DMS53 treated with DMSO at 0.1 percent for 48 hours (cell line): ENCODE data around the gene NFE2L3.
"Not testable (repeated sequence)": the region's sequence is repeated elsewhere in the genome, so short reads cannot be mapped to it uniquely, and the experiment has no call there.

Source experiments
- DNase-seq: peaks from one replicate; lab custom pipeline; 2025; ENCODE audit not compliant: unreplicated experiment; lab: John Stamatoyannopoulos, UW

Gene NFE2L3, protein sequence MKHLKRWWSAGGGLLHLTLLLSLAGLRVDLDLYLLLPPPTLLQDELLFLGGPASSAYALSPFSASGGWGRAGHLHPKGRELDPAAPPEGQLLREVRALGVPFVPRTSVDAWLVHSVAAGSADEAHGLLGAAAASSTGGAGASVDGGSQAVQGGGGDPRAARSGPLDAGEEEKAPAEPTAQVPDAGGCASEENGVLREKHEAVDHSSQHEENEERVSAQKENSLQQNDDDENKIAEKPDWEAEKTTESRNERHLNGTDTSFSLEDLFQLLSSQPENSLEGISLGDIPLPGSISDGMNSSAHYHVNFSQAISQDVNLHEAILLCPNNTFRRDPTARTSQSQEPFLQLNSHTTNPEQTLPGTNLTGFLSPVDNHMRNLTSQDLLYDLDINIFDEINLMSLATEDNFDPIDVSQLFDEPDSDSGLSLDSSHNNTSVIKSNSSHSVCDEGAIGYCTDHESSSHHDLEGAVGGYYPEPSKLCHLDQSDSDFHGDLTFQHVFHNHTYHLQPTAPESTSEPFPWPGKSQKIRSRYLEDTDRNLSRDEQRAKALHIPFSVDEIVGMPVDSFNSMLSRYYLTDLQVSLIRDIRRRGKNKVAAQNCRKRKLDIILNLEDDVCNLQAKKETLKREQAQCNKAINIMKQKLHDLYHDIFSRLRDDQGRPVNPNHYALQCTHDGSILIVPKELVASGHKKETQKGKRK

DNA sequence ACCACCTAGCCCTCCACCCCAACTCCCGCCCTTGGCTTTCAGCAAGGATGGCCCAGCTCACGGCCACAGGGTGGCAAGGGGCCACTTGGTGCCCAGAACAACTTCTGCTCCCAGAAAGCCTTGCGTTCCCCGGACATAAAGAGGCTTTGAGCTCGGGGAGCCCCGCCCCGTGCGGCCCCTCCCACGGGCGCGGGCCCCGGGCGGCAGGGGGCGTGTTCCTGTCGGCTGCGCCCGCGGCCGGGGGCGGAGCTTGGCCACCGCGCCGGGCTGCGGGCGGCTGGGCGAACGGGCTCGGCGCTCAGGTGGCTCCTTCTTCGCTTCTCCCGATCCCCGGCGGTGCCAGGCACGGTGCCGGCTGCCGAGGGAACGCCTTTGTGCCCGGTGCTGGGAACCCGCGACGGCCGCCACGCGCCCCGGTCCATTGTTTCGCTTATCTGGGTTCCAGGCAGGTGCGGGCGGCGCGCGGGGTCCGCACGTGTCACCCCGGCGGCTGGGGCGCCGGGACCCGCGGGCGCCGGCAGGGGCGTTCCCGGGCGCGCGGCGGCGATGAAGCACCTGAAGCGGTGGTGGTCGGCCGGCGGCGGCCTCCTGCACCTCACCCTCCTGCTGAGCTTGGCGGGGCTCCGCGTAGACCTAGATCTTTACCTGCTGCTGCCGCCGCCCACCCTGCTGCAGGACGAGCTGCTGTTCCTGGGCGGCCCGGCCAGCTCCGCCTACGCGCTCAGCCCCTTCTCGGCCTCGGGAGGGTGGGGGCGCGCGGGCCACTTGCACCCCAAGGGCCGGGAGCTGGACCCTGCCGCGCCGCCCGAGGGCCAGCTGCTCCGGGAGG lies at the start of gene NFE2L3:
Gene NFE2L3 (plus strand): TSS at position 246 of the 829 bp plus-strand sequence. CDS start 301 bp downstream, at position 547.
- DNase-seq: peak; percentile 80

- DNase-seq: no peak
These were observed 48.4 kb upstream of the NFE2L3 start for GRCh38 chr7:26103596-26103995.

GRCh38 chr7:26105236-26105635 lies 46.8 kb upstream of the NFE2L3 start:
- no peak for DNase-seq

DNA sequence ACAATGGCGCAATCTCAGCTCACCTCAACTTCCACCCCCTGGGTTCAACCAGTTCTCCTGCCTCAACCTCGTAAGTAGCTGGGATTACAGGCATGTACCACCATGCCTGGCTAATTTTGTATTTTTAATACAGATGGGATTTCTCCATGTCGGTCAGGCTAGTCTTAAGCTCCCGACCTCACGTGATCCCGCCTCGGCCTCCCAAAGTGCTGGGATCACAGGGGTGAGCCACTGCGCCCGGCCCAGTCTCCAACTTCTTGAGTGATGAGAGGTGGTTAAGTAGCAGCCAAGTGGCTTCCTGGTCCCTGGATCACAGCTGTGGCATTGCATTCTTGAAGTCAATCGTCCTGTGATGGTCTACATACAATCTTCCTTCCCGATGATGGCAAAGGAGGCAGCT lies 46.1 kb upstream of the NFE2L3 start:
- DNase-seq: no peak

- no peak for DNase-seq
These were observed 39.7 kb upstream of the NFE2L3 start for GRCh38 chr7:26112203-26112740.

- DNase-seq: no peak
These were observed 36.3 kb upstream of the NFE2L3 start for GRCh38 chr7:26115650-26116049.

DNA sequence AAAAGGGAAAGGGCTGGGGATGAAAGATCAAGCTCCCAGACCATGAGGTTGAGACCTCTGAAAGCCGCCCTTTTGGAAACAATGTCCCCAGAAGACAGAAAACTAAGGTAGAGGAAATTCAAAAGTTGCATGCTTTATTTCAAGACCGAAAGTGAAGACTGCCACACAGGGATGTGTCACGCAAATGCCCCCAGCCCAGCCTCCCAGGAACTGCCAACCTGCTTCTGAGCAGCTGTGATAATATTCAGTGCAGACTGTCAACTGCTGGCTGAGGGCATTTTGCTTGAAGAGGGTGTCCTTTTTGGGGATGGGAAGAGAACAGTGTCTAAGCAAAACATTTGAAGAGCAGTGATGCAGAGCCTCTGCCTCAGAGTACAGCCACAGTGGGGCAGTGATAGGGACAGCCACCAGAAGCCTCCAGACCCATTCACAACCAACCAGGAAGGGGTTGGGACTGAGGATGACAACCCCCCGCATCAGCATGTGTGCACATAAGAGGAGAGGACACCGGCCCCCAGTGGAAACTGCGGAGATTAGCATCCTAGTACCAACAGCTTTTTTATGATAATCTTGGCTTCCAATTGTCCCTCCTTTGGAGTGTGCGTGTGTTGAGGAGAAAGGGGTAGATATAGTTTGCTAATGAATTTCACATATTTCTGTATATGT lies 34.7 kb upstream of the NFE2L3 start:
- no peak for DNase-seq

DNA sequence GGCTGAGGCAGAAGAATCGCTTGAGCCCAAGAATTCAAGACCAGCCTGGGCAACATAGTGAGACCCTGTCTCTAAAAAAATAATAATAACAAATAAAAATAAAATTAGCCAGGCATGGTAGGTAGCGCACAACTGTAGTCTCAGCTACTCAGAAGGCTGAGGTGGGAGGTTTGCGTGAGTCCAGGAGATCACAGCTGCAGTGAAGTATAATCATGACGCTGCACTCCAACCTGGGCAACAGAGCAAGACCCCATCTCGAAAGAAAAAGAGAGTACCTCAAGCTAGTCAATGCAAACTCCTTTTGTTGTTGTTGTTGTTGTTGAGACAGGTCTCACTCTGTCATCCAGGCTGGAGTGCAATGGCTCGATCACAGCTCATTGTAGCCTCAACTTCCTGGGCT lies 34.0 kb upstream of the NFE2L3 start:
- DNase-seq: no peak

DNA sequence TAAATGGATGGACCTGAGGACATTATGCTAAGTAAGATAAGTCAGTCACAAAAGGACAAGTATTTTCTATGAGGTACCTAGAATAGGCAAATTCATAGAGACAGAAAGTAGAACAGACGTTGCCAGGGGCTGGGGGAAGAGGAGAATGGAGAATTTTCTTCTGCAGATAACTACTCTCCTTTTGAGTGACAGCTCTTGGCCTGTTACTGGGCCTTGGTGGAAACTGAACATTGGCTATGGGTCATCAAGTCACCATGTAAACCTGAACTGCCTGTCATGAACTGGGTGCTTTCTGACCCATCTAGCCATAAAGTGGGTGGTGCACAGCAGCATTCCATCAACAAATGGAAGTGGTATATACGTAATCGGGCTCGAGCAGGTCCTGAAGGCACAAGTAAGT lies 29.3 kb upstream of the NFE2L3 start:
- DNase-seq: no peak

GRCh38 chr7:26124775-26125174 lies 27.2 kb upstream of the NFE2L3 start:
- not testable (repeated sequence) for DNase-seq

GRCh38 chr7:26127411-26127810 lies 24.6 kb upstream of the NFE2L3 start:
- peak; percentile 82 for DNase-seq

DNA sequence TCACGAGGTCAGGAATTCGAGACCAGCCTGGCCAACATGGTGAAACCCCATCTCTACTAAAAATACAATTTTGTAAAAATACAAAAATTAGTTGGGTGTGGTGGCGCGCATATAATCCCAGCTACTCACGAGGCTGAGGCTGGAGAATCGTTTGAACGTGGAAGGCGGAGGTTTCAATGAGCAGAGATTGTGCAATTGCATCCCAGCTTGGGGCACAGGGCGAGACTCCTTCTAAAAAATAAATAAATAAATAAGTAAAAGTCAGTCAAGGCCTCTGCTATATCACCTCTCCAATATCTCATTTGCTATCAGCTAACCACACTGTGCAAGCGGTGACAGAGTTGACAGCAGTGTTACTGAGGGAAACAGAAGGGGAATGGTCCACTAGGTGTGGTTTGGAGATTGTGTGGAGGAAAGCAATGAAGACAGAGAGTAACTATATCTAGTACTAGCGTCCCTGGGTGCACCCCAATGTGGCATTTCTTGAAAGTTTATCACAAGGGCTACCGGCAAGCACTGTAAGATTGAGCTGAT lies 20.9 kb upstream of the NFE2L3 start:
- DNase-seq: no peak

DNA sequence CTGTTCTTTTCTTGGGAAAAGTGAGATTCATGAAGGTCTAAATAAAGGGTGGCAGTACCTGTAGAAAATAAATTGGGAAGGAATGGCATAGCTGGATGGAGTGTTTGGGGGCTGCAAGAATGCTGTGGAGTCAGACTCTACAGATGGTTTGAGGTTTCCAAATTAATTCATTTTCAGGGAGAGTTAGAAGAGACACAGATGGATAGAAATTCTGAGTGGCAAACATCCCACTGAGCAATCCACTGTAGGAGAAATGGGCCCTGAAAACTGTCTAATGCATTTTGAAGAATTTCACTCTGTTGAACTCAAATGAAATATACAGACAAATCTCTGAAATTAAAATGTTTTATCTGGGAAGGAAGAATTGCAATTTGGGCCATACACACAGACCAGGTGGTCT lies 16.9 kb upstream of the NFE2L3 start:
- no peak for DNase-seq

GRCh38 chr7:26135551-26135950 lies 16.4 kb upstream of the NFE2L3 start:
- DNase-seq: no peak

DNA sequence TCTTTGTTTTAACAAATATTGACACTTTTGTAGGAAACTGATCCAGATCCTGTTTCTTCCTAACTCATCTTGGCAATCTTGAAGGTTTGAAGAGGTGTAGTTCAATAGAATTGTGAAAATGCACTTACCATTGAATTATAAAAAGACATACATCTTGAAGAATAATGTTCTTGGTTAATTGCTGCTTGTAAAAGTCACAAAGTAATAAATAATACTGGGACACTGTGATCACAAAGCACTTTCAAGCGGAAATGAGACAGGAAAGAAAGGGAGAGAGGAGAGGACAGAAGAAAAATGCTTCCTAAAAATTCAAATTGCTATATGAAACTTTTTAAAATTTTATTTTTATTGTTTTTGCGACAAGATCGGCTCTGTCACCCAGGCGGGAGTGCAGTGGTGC lies 15.2 kb upstream of the NFE2L3 start:
- no peak for DNase-seq

DNA sequence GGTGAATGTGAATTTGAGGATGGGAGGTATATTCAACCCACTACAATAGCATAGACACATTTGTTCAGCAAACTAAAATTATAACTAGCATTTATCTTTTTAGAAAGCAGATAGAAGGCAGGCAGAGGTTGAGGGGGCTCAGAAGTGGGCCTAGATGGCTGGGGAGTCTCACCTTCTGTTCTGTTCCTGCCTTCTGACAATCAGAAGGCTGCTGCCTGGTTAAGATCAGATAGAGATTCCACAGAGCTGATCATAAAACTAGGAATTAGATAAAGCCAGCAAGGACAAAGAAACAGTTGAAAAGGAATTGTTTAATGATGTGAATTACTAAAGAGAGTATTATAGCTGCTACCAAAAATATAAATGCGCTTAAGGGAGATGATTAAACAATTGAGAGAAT lies 11.6 kb upstream of the NFE2L3 start:
- DNase-seq: no peak

DNA sequence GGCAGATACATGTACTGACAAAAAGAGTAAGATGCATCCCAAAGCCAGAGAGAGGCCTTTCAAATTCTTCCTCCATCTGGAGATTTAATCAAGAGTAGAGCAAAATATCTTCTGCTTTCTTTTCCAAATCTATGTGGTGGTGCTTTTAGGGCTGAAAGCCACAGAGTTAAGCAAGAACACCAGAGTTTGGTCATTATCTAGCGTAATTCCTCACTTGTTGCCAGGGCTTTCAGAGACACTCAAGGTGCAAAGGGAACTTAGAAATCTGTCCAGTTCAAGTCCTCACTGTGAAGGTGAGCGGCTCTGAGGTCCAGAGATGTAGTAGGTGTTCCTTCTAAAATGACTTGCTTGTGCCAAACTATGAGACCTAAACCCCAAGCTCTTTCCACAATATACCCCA lies 10.9 kb upstream of the NFE2L3 start:
- no peak for DNase-seq

DNA sequence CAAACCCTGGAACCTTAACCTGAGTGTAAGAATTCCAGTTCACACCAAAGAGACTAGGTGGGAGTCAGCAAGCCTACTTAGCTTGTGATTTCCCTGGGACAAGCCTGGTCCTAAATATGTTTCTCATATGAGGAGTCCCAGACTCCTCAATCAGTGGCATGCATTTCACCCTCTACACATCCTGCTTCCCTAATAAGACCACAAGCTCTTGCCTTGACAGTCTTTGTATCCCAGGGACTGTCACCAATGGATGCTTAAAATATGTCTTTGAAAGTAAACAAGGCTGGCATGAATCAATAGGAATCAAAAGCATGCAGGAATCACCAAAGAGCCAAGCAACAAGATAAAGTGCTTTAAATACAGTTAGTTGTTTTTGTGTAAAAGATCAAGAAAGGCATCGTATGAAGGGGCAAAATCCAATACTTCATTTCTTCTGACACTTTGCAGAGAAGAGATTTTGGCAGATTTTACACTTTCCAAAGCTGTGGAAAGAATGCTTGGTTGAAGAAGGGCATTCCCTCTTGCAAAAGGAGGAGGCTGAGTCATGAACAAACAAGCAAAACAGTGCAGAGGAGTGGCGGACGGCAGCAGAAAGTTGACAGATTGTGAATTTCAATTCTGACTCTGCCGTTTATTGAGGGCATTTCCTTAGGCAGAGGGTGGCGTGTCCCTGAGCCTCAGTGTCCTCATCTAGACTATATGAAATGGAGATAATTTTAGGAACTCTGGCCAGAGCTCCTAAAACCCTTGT lies 8.5 kb upstream of the NFE2L3 start:
- no peak for DNase-seq

DNA sequence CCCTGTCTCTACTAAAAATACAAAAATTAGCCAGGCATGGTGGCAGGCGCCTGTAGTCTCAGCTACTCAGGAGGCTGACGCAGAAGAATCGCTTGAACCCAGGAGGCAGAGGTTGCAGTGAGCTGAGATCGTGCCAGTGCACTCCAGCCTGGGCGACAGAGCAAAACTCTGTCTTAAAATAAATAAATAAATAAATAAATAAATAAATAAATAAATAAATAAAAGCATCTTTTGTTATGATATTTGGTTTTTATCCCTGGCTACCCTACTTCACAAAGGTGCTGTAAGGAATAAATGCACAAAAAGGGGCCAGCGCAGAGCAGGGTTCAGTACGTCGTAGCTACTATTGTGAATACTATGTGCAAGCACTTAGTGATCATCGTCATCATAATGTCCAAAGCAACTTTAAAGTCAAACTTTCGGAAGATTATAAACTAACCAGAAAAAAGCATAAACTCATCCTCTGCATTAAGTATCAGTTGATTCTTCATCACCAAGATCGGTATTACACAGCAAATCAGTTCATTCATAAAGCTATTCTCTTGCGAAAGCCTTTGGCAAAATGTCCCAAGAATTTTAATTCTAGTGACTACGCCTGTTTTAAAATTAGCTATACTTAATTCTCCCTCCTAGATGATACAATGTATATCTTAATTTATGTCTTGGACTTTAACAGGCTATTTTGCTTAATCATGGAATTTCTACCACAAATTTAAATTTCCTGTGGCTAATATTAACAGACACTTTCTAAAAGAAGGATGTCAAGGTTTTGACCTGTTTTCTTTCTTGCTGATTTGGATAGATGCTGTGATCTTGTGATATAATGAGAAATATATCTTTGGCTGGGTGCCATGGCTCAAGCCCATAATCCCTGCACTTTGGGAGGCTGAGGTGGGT lies 7.6 kb upstream of the NFE2L3 start:
- DNase-seq: no peak
